ENCODE data around the gene TEX48. TPM values are rescaled to one million over a fixed set of nuclear protein-coding genes. Genes with fewer than 3 reads are reported as not detected.

The TEX48 gene
- total RNA-seq, 1 experiment from 2014 or later, result 2.4 TPM

DNA sequence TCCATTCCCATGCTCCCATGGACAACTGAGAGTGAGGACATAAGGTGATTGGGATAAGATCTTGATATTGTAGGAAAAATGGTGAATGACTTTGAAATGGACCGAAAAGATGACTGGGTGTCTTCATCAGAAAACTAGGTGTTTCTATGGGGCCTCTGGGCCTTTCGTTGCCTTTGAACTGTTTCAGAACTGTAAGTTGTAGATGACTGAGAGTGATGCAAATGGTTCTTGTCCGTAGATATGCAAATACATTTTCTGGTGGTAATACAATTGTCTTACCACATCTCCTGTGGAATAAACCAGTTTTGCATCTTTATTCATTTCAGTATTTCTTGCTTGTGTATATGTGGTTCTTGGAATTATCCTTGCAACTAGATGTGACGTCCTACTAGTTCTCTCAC, 16.0 kb upstream of the TEX48 start:
- no peaks in the 10 kb centered on the region for H3K9me2 ChIP-seq (replicated peaks; ENCODE audit: low read length)
- H3F3A ChIP-seq (ENCODE audit: low read length, unreplicated experiment), result no peaks in the 10 kb centered on the region
- H3K36me3 ChIP-seq (ENCODE audit: low read depth, low read length), result no peaks in the 10 kb centered on the region
- peak overlapping the region; percentile 23; the same call in 1 of the 2 replicates for H3K27ac ChIP-seq (ENCODE audit: low read length)
- CTCF ChIA-PET, result no interaction called here
- no TSS peak for BruUV-seq (replicated peaks)
- no peak for ATAC-seq
- intact Hi-C loops (cut with micrococcal nuclease), result no loop called here
- no peaks in the 10 kb centered on the region for H3K9me3 ChIP-seq (ENCODE audit: low read length)
- H3K4me3 ChIP-seq (ENCODE audit: low read length), result no peak overlapping the region
- H3K4me1 ChIP-seq (ENCODE audit: insufficient read depth, low read length), result peaks cover 33% of the 10 kb centered on the region
- TF ChIP-seq EZH2phosphoT487 (IDR thresholded peaks at IDR 0.05; ENCODE audit: borderline replicate concordance, low read length) (no peak), EZH2 (IDR thresholded peaks at IDR 0.05; ENCODE audit: low read length, unreplicated experiment) (no peak)
- TF ChIP-seq, protein P1, sequence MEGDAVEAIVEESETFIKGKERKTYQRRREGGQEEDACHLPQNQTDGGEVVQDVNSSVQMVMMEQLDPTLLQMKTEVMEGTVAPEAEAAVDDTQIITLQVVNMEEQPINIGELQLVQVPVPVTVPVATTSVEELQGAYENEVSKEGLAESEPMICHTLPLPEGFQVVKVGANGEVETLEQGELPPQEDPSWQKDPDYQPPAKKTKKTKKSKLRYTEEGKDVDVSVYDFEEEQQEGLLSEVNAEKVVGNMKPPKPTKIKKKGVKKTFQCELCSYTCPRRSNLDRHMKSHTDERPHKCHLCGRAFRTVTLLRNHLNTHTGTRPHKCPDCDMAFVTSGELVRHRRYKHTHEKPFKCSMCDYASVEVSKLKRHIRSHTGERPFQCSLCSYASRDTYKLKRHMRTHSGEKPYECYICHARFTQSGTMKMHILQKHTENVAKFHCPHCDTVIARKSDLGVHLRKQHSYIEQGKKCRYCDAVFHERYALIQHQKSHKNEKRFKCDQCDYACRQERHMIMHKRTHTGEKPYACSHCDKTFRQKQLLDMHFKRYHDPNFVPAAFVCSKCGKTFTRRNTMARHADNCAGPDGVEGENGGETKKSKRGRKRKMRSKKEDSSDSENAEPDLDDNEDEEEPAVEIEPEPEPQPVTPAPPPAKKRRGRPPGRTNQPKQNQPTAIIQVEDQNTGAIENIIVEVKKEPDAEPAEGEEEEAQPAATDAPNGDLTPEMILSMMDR (conservative IDR thresholded peaks at IDR 0.05; ENCODE audit: low read depth, low read length), result no peak
- DNase-seq, result no peak
- H4K20me1 ChIP-seq (ENCODE audit: low read length), result no peaks in the 10 kb centered on the region
- H3K4me2 ChIP-seq (ENCODE audit: low read length), result no peak overlapping the region
- H3K27me3 ChIP-seq (ENCODE audit: low read length), result no peaks in the 10 kb centered on the region
- no peak overlapping the region for H3K9ac ChIP-seq (ENCODE audit: low read length)
- H2AFZ ChIP-seq (ENCODE audit: low read length), result no peak overlapping the region
- H3K79me2 ChIP-seq (ENCODE audit: low read length), result no peaks in the 10 kb centered on the region
- POLR2A ChIA-PET (ENCODE audit: unreplicated experiment), result no interaction called here

DNA sequence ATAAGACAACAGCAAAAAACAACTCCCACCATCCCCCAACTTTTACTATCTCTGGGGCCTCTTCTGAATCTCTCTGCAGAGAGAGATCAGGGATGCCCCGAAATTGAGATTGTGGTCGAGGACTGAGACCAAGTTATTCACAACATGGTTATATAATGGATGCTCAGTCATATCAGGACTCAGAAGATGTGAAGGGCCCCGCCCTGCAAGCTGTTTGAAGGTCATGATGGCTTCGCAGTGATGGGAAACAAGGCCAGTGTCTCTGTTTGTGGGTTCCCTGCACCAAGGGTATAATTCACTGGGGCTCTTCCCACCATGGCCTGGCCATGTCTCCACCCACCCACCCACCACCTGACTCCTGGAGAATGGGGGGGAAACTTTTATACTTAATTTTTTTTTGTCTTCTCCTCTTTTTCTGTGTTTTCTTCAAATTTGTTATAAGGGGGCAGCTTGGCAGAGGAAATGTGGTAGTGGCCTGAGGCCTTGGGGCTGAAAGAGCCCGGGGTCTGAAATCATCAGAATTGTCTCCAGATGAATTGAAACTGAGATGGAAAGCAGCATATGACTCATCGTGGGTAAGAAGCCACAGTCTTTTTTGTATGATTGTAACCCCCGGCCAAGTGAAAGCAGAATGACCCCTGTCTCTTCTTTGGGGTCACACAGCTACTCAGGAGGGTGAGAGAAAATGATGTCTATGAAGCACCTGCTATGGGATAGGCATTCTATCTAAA, 15.0 kb upstream of the TEX48 start:
- Histone ChIP-seq H3K79me2 (ENCODE audit: low read length) (no peaks in the 10 kb centered on the region), H2AFZ (ENCODE audit: low read length) (no peak overlapping the region), H3K4me3 (ENCODE audit: low read length) (no peak overlapping the region), H3F3A (ENCODE audit: low read length, unreplicated experiment) (no peaks in the 10 kb centered on the region), H4K20me1 (ENCODE audit: low read length) (no peaks in the 10 kb centered on the region), H3K4me1 (ENCODE audit: insufficient read depth, low read length) (peaks cover 41% of the 10 kb centered on the region), H3K27ac (ENCODE audit: low read length) (peak overlapping the region; percentile 53), H3K9me3 (ENCODE audit: low read length) (no peaks in the 10 kb centered on the region), H3K9me2 (replicated peaks; ENCODE audit: low read length) (no peaks in the 10 kb centered on the region), H3K36me3 (ENCODE audit: low read depth, low read length) (no peaks in the 10 kb centered on the region), H3K4me2 (ENCODE audit: low read length) (peak overlapping the region; percentile 21), H3K27me3 (ENCODE audit: low read length) (no peaks in the 10 kb centered on the region), H3K9ac (ENCODE audit: low read length) (no peak overlapping the region)
- TF ChIP-seq EZH2phosphoT487 (IDR thresholded peaks at IDR 0.05; ENCODE audit: borderline replicate concordance, low read length), result no peak
- TF ChIP-seq, protein P1 (conservative IDR thresholded peaks at IDR 0.05; ENCODE audit: low read depth, low read length), result no peak
- no peak for TF ChIP-seq EZH2 (IDR thresholded peaks at IDR 0.05; ENCODE audit: low read length, unreplicated experiment)
- intact Hi-C loops (cut with micrococcal nuclease), result no loop called here
- CTCF ChIA-PET, result no interaction called here
- no TSS peak for BruUV-seq (replicated peaks)
- ATAC-seq, result no peak
- peak; percentile 27 for DNase-seq
- POLR2A ChIA-PET (ENCODE audit: unreplicated experiment), result no interaction called here

DNA sequence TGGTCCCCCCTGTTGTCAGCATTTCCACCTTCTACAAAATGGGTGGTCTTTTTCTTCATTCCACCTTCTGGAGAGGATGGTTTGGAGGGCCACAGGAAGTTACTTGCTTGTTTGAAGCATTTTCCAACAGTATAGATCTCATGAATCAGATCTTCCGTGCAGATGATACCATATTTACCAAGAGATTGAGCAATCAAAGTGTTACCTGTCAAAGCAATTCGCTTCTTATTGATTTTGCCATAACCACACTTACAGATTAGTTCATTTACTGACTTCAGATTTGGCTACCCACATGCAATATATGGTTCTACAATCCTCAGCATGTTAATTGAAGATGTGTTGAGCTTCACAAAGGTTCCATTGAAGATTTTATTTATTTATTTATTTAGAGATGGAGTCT, 14.0 kb upstream of the TEX48 start:
- ChIA-PET CTCF (no interaction called here), POLR2A (ENCODE audit: unreplicated experiment) (no interaction called here)
- TF ChIP-seq, protein P1 (conservative IDR thresholded peaks at IDR 0.05; ENCODE audit: low read depth, low read length), result no peak
- TF ChIP-seq EZH2 (IDR thresholded peaks at IDR 0.05; ENCODE audit: low read length, unreplicated experiment), result no peak
- no peak for TF ChIP-seq EZH2phosphoT487 (IDR thresholded peaks at IDR 0.05; ENCODE audit: borderline replicate concordance, low read length)
- intact Hi-C loops (cut with micrococcal nuclease), result no loop called here
- H3K4me2 ChIP-seq (ENCODE audit: low read length), result no peak overlapping the region
- no peaks in the 10 kb centered on the region for H3K79me2 ChIP-seq (ENCODE audit: low read length)
- peaks cover 50% of the 10 kb centered on the region for H3K4me1 ChIP-seq (ENCODE audit: insufficient read depth, low read length)
- H3F3A ChIP-seq (ENCODE audit: low read length, unreplicated experiment), result no peaks in the 10 kb centered on the region
- peak overlapping the region; percentile 53 for H3K27ac ChIP-seq (ENCODE audit: low read length)
- H3K9me2 ChIP-seq (replicated peaks; ENCODE audit: low read length), result no peaks in the 10 kb centered on the region
- no TSS peak for BruUV-seq (replicated peaks)
- DNase-seq (peak; percentile 33), ATAC-seq (no peak)
- H4K20me1 ChIP-seq (ENCODE audit: low read length), result no peaks in the 10 kb centered on the region
- no peaks in the 10 kb centered on the region for H3K36me3 ChIP-seq (ENCODE audit: low read depth, low read length)
- no peak overlapping the region for H3K4me3 ChIP-seq (ENCODE audit: low read length)
- H2AFZ ChIP-seq (ENCODE audit: low read length), result no peak overlapping the region
- H3K9me3 ChIP-seq (ENCODE audit: low read length), result no peaks in the 10 kb centered on the region
- H3K27me3 ChIP-seq (ENCODE audit: low read length), result no peaks in the 10 kb centered on the region
- H3K9ac ChIP-seq (ENCODE audit: low read length), result no peak overlapping the region; the same call in 1 of the 2 replicates

All from PC-3 (cell line).